SU-DHL-6 (cell line): ENCODE measurements around the gene S100PBP.

Experiments
- H2AFZ ChIP-seq: fragments of 200-600 bp; sonication (generic); 2 replicates; pipeline ENCODE4 v1.6.1; 2014; ENCODE audit warnings: low read depth, mild to moderate bottlenecking, moderate library complexity, mixed read lengths, antibody characterized with exemption, low read length; ENCODE audit not compliant: severe bottlenecking
- H3F3A ChIP-seq: fragments of 200-600 bp; shearing (Covaris generic); 2 replicates; pipeline ENCODE4 v1.6.0; 2016; ENCODE audit warnings: antibody characterized with exemption, mild to moderate bottlenecking; ENCODE audit not compliant: insufficient read depth
- H3K27ac ChIP-seq: fragments of 200-600 bp; sonication (generic); 2 replicates; pipeline ENCODE4 v1.5.1; 2016; ENCODE audit warnings: low read depth, mild to moderate bottlenecking, low read length, moderate library complexity, mixed read lengths
- H3K27me3 ChIP-seq: fragments of 200-600 bp; sonication (generic), shearing (Covaris generic); 2 replicates; pipeline ENCODE4 v1.6.0; 2014; ENCODE audit warnings: mild to moderate bottlenecking, low read length
- H3K36me3 ChIP-seq: fragments of 200-600 bp; sonication (generic); 2 replicates; pipeline ENCODE4 v1.6.1; 2014; ENCODE audit warnings: mild to moderate bottlenecking, low read length, mixed read lengths
- H3K4me2 ChIP-seq: fragments of 300-600, 200-600 bp; shearing (Covaris generic), sonication (generic); 2 replicates; pipeline ENCODE4 v1.6.0; 2014; ENCODE audit warnings: low read length, low read depth, mild to moderate bottlenecking; ENCODE audit not compliant: poor library complexity, severe bottlenecking
- H3K4me3 ChIP-seq: fragments of 200-600 bp; sonication (generic); 2 replicates; pipeline ENCODE4 v1.5.1; 2014; ENCODE audit warnings: antibody characterized with exemption, low read length, mild to moderate bottlenecking, mixed read lengths; ENCODE audit not compliant: insufficient read depth, poor library complexity, severe bottlenecking
- H3K79me2 ChIP-seq: fragments of 200-600 bp; sonication (generic); 2 replicates; pipeline ENCODE4 v1.6.1; 2014; ENCODE audit warnings: mild to moderate bottlenecking, low read length, moderate library complexity; ENCODE audit not compliant: insufficient read depth
- H3K9ac ChIP-seq: fragments of 200-600 bp; sonication (generic); 2 replicates; pipeline ENCODE4 v1.7.0; 2014; ENCODE audit warnings: mild to moderate bottlenecking, low read length
- H3K9me2 ChIP-seq: fragments of 200-600 bp; sonication (generic); replicated peaks from 2 replicates; pipeline ENCODE4 v1.6.1; 2014; ENCODE audit warnings: low read length; ENCODE audit not compliant: insufficient read depth
- H3K9me3 ChIP-seq: fragments of 200-600 bp; sonication (generic); 2 replicates; pipeline ENCODE4 v1.6.1; 2014; ENCODE audit warnings: low read length, mixed read lengths; ENCODE audit not compliant: insufficient read depth
- H4K20me1 ChIP-seq: fragments of 200-600 bp; sonication (generic); 2 replicates; pipeline ENCODE4 v1.6.1; 2014; ENCODE audit warnings: low read depth, mild to moderate bottlenecking, antibody characterized with exemption, low read length, moderate library complexity, mixed read lengths
- EZH2phosphoT487 ChIP-seq: fragments of 200-600 bp; sonication (generic), shearing (Covaris generic); conservative IDR thresholded peaks from 2 replicates; pipeline ENCODE4 v1.6.1; 2018; ENCODE audit warnings: mild to moderate bottlenecking, antibody characterized with exemption, low read length, moderate library complexity, mixed read lengths
- TF ChIP-seq, protein P1 (sequence below): fragments of 200-600 bp; sonication (generic); IDR thresholded peaks from one replicate; pipeline ENCODE4 v1.5.1; 2017; ENCODE audit warnings: antibody characterized with exemption, mild to moderate bottlenecking, low read length, moderate library complexity; ENCODE audit not compliant: insufficient read depth, poor library complexity, severe bottlenecking

S100PBP gene

DNA sequence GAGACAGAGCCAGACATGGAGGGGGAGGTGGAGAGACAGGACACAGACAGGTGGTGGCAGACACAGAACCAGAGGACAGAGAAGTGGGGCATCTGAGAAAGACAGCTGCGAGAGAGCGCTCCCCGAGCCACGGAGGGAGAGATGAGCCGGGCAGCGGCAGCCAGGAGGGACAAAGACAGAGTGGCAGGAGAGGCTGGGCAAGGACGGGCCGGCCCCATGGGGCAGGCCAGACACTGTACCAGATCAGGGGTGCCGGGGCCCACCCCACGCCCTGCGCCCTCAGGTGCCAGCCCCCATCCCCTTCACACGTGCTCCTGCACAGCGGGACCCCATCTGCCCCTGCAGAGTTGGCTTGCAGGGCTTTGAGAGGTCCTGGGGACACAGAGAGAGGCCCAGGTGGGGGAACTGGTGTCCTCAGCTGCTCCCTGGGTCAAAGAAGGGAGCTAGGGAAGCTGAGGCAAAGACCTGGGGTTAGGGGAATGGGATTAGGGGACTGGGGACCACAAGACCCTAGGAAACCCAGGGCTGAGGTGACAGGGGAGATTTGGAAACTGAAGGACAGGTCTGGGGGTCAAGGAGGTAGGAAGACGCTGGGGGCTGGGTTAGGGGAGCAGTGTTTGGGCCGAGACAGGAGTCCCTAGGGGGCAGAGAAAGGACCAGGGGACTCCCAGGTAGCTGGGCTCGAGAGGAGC, 52.6 kb downstream of the S100PBP start:
- TF ChIP-seq, protein P1, sequence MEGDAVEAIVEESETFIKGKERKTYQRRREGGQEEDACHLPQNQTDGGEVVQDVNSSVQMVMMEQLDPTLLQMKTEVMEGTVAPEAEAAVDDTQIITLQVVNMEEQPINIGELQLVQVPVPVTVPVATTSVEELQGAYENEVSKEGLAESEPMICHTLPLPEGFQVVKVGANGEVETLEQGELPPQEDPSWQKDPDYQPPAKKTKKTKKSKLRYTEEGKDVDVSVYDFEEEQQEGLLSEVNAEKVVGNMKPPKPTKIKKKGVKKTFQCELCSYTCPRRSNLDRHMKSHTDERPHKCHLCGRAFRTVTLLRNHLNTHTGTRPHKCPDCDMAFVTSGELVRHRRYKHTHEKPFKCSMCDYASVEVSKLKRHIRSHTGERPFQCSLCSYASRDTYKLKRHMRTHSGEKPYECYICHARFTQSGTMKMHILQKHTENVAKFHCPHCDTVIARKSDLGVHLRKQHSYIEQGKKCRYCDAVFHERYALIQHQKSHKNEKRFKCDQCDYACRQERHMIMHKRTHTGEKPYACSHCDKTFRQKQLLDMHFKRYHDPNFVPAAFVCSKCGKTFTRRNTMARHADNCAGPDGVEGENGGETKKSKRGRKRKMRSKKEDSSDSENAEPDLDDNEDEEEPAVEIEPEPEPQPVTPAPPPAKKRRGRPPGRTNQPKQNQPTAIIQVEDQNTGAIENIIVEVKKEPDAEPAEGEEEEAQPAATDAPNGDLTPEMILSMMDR, result no peak
- no peak for TF ChIP-seq EZH2phosphoT487
- no peaks in the 10 kb centered on the region for H4K20me1 ChIP-seq
- no peak overlapping the region for H2AFZ ChIP-seq
- H3K4me3 ChIP-seq, result no peak overlapping the region
- no peaks in the 10 kb centered on the region for H3F3A ChIP-seq
- no peak overlapping the region for H3K9ac ChIP-seq
- H3K27ac ChIP-seq, result no peak overlapping the region
- no peaks in the 10 kb centered on the region for H3K9me2 ChIP-seq
- H3K27me3 ChIP-seq, result 0 out of 2 replicates have a peak, but pooled peaks cover 4% of the 10 kb centered on the region
- no peaks in the 10 kb centered on the region for H3K79me2 ChIP-seq
- no peaks in the 10 kb centered on the region for H3K9me3 ChIP-seq
- H3K4me2 ChIP-seq, result no peak overlapping the region
- no peaks in the 10 kb centered on the region for H3K36me3 ChIP-seq

DNA sequence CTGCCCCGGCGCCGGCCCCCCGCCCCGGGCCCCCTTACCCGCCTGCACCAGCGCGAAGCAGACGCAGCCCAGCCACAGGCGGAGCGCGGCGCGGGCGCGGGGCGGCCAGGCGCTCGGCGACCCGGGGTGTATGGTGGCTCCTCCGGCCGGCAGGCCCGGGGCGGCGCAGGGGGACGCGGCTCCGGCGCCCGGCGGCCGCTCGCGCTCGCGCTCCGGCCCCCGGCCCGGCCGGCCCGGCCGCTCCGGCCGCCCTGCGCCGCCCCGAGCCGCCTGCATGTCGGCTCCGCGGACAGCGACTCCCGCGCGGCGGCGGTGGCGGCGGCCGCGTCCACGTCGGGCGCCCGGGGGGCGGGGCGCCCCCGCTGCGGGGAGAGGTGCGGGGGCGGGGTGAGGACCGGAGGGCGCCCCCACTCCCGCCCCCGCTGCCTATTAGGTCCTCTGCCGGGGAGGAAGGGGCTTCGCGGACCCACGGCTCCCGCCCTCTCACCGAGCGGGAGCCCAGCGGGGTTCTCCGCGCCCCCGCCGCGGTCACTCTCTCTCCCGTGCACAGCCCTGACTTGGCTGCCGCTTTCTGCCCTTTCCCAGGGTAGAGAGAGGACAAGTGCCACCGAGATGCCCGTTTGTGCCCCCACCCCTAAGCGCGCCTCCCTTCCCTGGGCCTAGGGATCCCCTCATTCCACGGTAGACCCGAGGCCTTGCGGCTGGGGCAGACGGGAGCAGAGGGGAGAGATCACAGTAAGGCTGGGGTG, 53.3 kb downstream of the S100PBP start, which contains the start of gene FNDC5:
TSS of gene FNDC5 (minus strand) at position 298 of the 749 bp plus-strand sequence.
- no peak within 1 kb of the TSS for H3K27ac ChIP-seq
- H2AFZ ChIP-seq, result no peak within 1 kb of the TSS
- no peaks in the 10 kb centered on the region for H4K20me1 ChIP-seq
- H3K36me3 ChIP-seq, result no peaks in the 10 kb centered on the region
- H3K27me3 ChIP-seq, result 0 out of 2 replicates have a peak, but pooled peaks cover 4% of the 10 kb centered on the region
- H3K4me2 ChIP-seq, result no peak within 1 kb of the TSS
- no peaks in the 10 kb centered on the region for H3K79me2 ChIP-seq
- no peaks in the 10 kb centered on the region for H3F3A ChIP-seq
- no peaks in the 10 kb centered on the region for H3K9me3 ChIP-seq
- H3K4me3 ChIP-seq, result no peak within 1 kb of the TSS
- no peak for TF ChIP-seq EZH2phosphoT487
- TF ChIP-seq, protein P1, result no peak
- H3K9ac ChIP-seq, result no peak within 1 kb of the TSS
- no peaks in the 10 kb centered on the region for H3K9me2 ChIP-seq

DNA sequence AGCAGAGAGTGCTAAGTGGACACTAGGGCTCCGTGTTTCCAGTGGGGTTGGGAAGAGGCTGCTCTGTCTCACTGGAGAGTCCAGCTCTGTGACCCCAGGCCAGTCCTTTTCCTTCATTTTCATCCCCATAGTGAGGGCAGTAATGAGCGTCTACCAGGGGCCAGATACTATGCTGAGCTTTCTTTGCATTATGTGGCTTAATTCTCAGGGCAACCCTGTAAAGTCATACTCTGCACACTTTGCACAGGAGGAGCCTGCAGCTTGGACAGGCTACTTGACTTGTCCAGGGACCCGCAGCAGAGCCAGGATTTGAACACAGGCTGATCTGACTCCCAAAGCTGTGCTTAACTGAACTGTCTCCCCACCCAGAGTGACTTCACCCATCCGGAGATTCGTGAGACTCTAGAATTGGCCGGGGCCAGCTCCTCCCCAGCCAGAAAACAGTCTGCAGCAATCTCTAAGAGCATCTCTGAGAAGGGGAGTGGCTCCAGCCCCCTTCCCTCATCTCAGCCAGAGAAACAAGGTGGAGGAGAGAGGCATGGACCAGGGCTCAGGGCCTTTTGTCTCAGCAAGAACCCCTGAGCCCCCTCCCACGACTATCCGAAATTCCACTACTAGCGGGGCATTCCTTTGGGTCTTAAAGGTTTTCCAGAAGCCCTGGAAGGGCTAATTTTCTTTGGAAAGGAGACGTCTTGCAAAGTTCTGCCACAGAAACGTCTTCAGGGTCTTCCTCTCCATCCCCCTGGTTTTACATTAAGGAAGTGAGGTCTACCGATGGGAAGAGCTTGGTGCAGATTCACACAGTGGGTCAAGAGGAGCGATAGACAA, 54.1 kb downstream of the S100PBP start:
- H3K4me3 ChIP-seq, result no peak overlapping the region
- H3K27ac ChIP-seq, result no peak overlapping the region
- no peaks in the 10 kb centered on the region for H3F3A ChIP-seq
- no peaks in the 10 kb centered on the region for H3K79me2 ChIP-seq
- H4K20me1 ChIP-seq, result no peaks in the 10 kb centered on the region
- H3K27me3 ChIP-seq, result 0 out of 2 replicates have a peak, but pooled peaks cover 4% of the 10 kb centered on the region
- no peaks in the 10 kb centered on the region for H3K36me3 ChIP-seq
- H3K9ac ChIP-seq, result no peak overlapping the region
- no peak overlapping the region for H3K4me2 ChIP-seq
- no peaks in the 10 kb centered on the region for H3K9me2 ChIP-seq
- H2AFZ ChIP-seq, result no peak overlapping the region
- TF ChIP-seq, protein P1, result no peak
- no peak; the same call in 1 of the 2 replicates for TF ChIP-seq EZH2phosphoT487
- H3K9me3 ChIP-seq, result no peaks in the 10 kb centered on the region
